Bronchus fibroblast of lung (primary cell): Measurements from ENCODE around the gene SYT3. TPM values are rescaled to one million over a fixed set of nuclear protein-coding genes. Genes with fewer than 3 reads are reported as not detected.

Experiments used
- total RNA-seq: library from RNA; depleted of rRNA; stranded (reverse); fragments of >200 nt; gene quantifications from 2 replicates; pipeline ENCODE4 v1.2.3, GENCODE V29; 2015

Gene SYT3
- total RNA-seq = 0.15 TPM in 1 of 2 replicates, not detected in the other

GRCh38 chr19:50639121-50640112, at the start of gene SYT3:
SYT3 (minus strand) TSS chr19:50639881; CDS start chr19:50637411, 2,470 bp downstream.

GRCh38 chr19:50649433-50650391, 10.0 kb upstream of the SYT3 start, which contains the start of gene C19orf81:
C19orf81 (plus strand) TSS chr19:50649445; CDS start chr19:50649445, 0 bp downstream.

Other genes starting within 250 kb of the SYT3 start
- gene SPIB, start 220.9 kb downstream of the SYT3 start, total RNA-seq = not detected in 2 replicates
- gene MYBPC2, start 207.0 kb downstream of the SYT3 start, total RNA-seq = not detected in 2 replicates
- gene EMC10, start 163.4 kb downstream of the SYT3 start, total RNA-seq = 76.0 and 80.0 TPM in 2 replicates
- gene GARIN5A, start 163.0 kb downstream of the SYT3 start, total RNA-seq = 0.84 and 1.3 TPM in 2 replicates
- 40.2 and 41.6 TPM in 2 replicates for gene JOSD2, start 128.7 kb downstream of the SYT3 start, total RNA-seq
- not detected in 2 replicates for gene ASPDH, start 126.0 kb downstream of the SYT3 start, total RNA-seq
- gene LRRC4B, start 71.4 kb downstream of the SYT3 start, total RNA-seq = under 0.01 TPM in 1 of 2 replicates, not detected in the other
- gene C19orf81, start 9.6 kb upstream of the SYT3 start, total RNA-seq = not detected in 2 replicates
- 0.84 and 1.8 TPM in 2 replicates for gene SHANK1, start 79.9 kb upstream of the SYT3 start, total RNA-seq
- gene CLEC11A, start 83.5 kb upstream of the SYT3 start, total RNA-seq = 72.5 and 93.3 TPM in 2 replicates
- not detected in 2 replicates for gene GPR32, start 130.6 kb upstream of the SYT3 start, total RNA-seq
- not detected in 2 replicates for gene ACP4, start 150.5 kb upstream of the SYT3 start, total RNA-seq
- not detected in 2 replicates for gene KLK1, start 183.9 kb upstream of the SYT3 start, total RNA-seq
- gene KLK15, start 193.7 kb upstream of the SYT3 start, total RNA-seq = not detected in 2 replicates
- not detected in 2 replicates for gene KLK3, start 215.0 kb upstream of the SYT3 start, total RNA-seq
- 0.89 TPM in 1 of 2 replicates, not detected in the other for gene KLK2, start 233.6 kb upstream of the SYT3 start, total RNA-seq